GM12874 (cell line): ENCODE results near the gene ARMH3.

Experiments used
- CTCF ChIP-seq: IDR thresholded peaks from 2 replicates; pipeline ENCODE4 v1.5.1; 2011; ENCODE audit warnings: low read depth, mild to moderate bottlenecking, control low read depth, low read length, moderate library complexity; ENCODE audit not compliant: insufficient read depth

Gene ARMH3

DNA sequence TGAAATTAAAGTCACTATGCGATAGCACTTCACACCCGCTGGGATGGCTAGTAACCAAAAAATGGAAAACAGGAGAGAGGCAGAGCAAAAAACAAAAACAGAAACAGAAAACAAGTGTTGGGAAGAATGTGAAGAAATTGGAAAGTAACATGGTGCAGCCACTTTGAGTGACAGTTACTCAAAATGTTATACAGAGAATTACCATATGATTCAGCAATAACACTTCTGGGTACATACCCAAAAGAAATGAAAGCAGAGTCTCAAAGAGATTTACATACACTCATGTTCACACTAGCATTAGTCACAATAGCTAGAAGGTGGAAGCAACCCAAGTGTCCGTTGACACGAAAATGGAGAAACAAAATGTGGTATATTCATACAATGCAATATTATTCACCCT lies 123.8 kb downstream of the ARMH3 start:
- TF ChIP-seq CTCF, result no peak

DNA sequence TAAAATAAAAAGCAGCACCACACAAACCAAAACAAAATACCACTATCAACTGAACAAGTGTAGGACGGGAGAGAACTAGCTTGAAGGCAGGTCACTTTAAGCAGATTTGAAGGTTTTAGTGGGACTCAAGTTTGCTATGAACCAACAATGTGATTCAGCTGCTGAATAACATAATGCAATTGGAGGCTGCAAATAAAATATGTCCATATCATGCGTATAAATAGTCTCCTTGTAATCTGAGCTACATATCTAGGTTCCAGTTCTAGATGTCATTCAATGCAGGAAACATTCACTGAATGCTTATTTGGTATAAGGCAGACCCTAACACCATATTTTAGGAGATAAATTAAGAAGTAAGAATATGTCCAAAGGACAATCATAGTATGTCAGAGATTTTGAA lies 130.9 kb downstream of the ARMH3 start:
- TF ChIP-seq CTCF, result no peak

- TF ChIP-seq CTCF, result no peak
These were observed 132.7 kb downstream of the ARMH3 start for GRCh38 chr10:101923256-101923655.

- TF ChIP-seq CTCF, result no peak
These were observed 133.1 kb downstream of the ARMH3 start for GRCh38 chr10:101922846-101923245.

- TF ChIP-seq CTCF, result no peak
These were observed 135.4 kb downstream of the ARMH3 start for GRCh38 chr10:101920546-101920945.

DNA sequence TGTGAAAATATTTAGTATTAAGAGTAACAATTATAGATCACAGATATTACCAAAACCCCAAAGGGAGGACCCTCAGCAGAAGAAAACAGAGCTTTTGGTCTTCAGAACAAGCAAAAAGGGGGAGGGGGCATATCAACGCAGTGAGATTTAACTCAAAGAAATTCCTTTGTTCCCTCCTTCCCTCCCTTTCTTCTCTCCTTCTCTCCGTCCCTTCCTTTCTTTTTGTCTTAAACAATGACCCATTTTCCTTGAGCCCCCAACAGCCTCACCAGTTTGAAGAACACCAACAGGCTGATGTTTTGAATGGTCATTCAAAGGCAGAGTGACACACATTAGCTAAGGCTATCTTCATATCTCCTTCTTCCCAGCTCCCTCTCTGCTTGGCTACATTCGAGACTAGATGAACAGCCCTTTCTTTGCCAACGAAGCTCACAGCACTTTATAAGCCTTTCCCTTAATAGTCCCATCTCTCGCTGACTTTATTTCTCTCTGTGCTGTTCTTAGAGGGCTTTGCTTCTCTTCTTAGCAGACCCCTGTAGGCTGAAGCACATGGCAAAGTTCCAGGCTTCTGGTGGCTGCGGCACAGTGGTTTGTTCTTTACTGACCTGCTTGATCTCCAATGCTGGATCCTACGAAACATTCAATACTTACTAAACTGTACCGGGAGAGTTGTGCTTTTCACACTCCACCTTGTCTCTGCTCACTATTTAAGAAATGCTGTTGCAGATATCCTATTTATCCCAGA lies 136.8 kb downstream of the ARMH3 start:
- TF ChIP-seq CTCF, result no peak

GRCh38 chr10:101912561-101913179 lies 143.3 kb downstream of the ARMH3 start:
- TF ChIP-seq CTCF, result no peak
